Neural cell (in vitro differentiated cells): ENCODE measurements around the gene CACNG6. TPM values are rescaled to one million over a fixed set of nuclear protein-coding genes. Genes with fewer than 3 reads are reported as not detected.

Experiments used
- H2AFZ ChIP-seq: fragments of 200-600, 300-800 bp; sonication (generic), shearing (Covaris generic); 2 replicates; pipeline ENCODE4 v1.6.0; 2014; ENCODE audit warnings: low read depth, mild to moderate bottlenecking, antibody characterized with exemption, low read length, moderate library complexity
- H3F3A ChIP-seq: fragments of 200-600 bp; shearing (Covaris generic); 2 replicates; pipeline ENCODE4 v1.6.1; 2016; ENCODE audit warnings: mild to moderate bottlenecking, moderate library complexity, mixed read lengths, antibody characterized with exemption, low read length; ENCODE audit not compliant: insufficient read depth, poor library complexity, severe bottlenecking
- H3K27ac ChIP-seq: fragments of 200-600, 300-800 bp; sonication (generic), shearing (Covaris generic); 2 replicates; pipeline ENCODE4 v1.5.1; 2014; ENCODE audit warnings: mild to moderate bottlenecking, low read length, moderate library complexity
- H3K27me3 ChIP-seq: fragments of 300-800, 200-600 bp; sonication (generic), shearing (Covaris generic); 2 replicates; pipeline ENCODE4 v1.6.0; 2014; ENCODE audit warnings: mild to moderate bottlenecking, low read depth, low read length, moderate library complexity; ENCODE audit not compliant: insufficient read depth
- H3K36me3 ChIP-seq: fragments of 300-800, 200-600 bp; sonication (generic), shearing (Covaris generic); 2 replicates; pipeline ENCODE4 v1.5.1; 2014; ENCODE audit warnings: mild to moderate bottlenecking, antibody characterized with exemption, low read length, moderate library complexity; ENCODE audit not compliant: insufficient read depth
- H3K4me2 ChIP-seq: fragments of 300-800, 200-600 bp; sonication (generic), shearing (Covaris generic); 2 replicates; pipeline ENCODE4 v1.6.0; 2014; ENCODE audit warnings: mild to moderate bottlenecking, low read length
- H3K4me3 ChIP-seq: fragments of 300-800, 200-600 bp; sonication (generic), shearing (Covaris generic); 2 replicates; pipeline ENCODE4 v1.5.1; 2014; ENCODE audit warnings: mild to moderate bottlenecking, low read length, moderate library complexity
- H3K79me2 ChIP-seq: fragments of 200-600 bp; shearing (Covaris generic); replicated peaks from 2 replicates; pipeline ENCODE4 v1.6.0; 2014; ENCODE audit warnings: mild to moderate bottlenecking, low read length, moderate library complexity; ENCODE audit not compliant: insufficient read depth
- H3K9ac ChIP-seq: fragments of 300-800, 200-600 bp; sonication (generic), shearing (Covaris generic); 2 replicates; pipeline ENCODE4 v1.6.1; 2016; ENCODE audit warnings: mild to moderate bottlenecking, low read length, mixed read lengths
- H3K9me2 ChIP-seq: fragments of 200-600 bp; shearing (Covaris generic); 2 replicates; pipeline ENCODE4 v1.6.1; 2016; ENCODE audit warnings: mild to moderate bottlenecking, low read length, mixed read lengths; ENCODE audit not compliant: insufficient read depth
- H3K9me3 ChIP-seq: fragments of 200-600, 300-800 bp; sonication (generic), shearing (Covaris generic); 2 replicates; pipeline ENCODE4 v1.6.1; 2016; ENCODE audit warnings: mild to moderate bottlenecking, mixed run types, low read length, moderate library complexity, mixed read lengths
- H4K20me1 ChIP-seq: fragments of 200-600 bp; shearing (Covaris generic); 2 replicates; pipeline ENCODE4 v1.6.1; 2016; ENCODE audit warnings: mild to moderate bottlenecking, mixed run types; ENCODE audit not compliant: insufficient read depth
- CTCF ChIP-seq: fragments of 450-650 bp; IDR thresholded peaks from 2 replicates; pipeline ENCODE4 v1.5.1; 2014; ENCODE audit warnings: antibody characterized with exemption, mild to moderate bottlenecking, moderate library complexity; ENCODE audit not compliant: poor library complexity, severe bottlenecking
- EP300 ChIP-seq: fragments of 450-650 bp; conservative IDR thresholded peaks from 2 replicates; pipeline ENCODE4 v1.6.1; 2014; ENCODE audit warnings: antibody characterized with exemption, mild to moderate bottlenecking, moderate library complexity; ENCODE audit not compliant: poor library complexity, severe bottlenecking
- EZH2 ChIP-seq: fragments of 200-600, 300-800 bp; shearing (Covaris generic), sonication (generic); IDR thresholded peaks from 2 replicates; pipeline ENCODE4 v1.6.1; 2014; ENCODE audit warnings: antibody characterized with exemption, low read length, borderline replicate concordance, mild to moderate bottlenecking; ENCODE audit not compliant: insufficient read depth, poor library complexity, severe bottlenecking
- MXI1 ChIP-seq: fragments of 450-650 bp; conservative IDR thresholded peaks from 2 replicates; pipeline ENCODE4 v1.6.1; 2014; ENCODE audit warnings: antibody characterized with exemption, mild to moderate bottlenecking; ENCODE audit not compliant: poor library complexity, severe bottlenecking
- POLR2AphosphoS5 ChIP-seq: IDR thresholded peaks from 2 replicates; pipeline ENCODE4 v1.6.1; 2012
- RAD21 ChIP-seq: fragments of 450-650 bp; conservative IDR thresholded peaks from 2 replicates; pipeline ENCODE4 v1.6.1; 2014; ENCODE audit warnings: antibody characterized with exemption, mild to moderate bottlenecking, moderate library complexity
- REST ChIP-seq: IDR thresholded peaks from 2 replicates; pipeline ENCODE4 v1.6.1; 2012; ENCODE audit warnings: borderline replicate concordance
- SMC3 ChIP-seq: fragments of 450-650 bp; conservative IDR thresholded peaks from 2 replicates; pipeline ENCODE4 v1.6.1; 2014; ENCODE audit warnings: antibody characterized with exemption, mild to moderate bottlenecking, moderate library complexity; ENCODE audit not compliant: poor library complexity
- TAF1 ChIP-seq: IDR thresholded peaks from 2 replicates; pipeline ENCODE4 v1.6.1; 2012; ENCODE audit warnings: low read depth
- polyA plus RNA-seq: library from polyadenylated mRNA; depleted of rRNA; stranded (reverse); fragments of >200 nt; gene quantifications from 2 replicates; pipeline ENCODE4 v1.2.3, GENCODE V29; 2014

The CACNG6 gene
- polyA plus RNA-seq, 1 donor from 2014 or later, result 0.28 TPM

- Histone ChIP-seq H2AFZ (no peak overlapping the region), H3K79me2 (no peaks in the 10 kb centered on the region), H3K27ac (no peak overlapping the region), H3K9ac (no peak overlapping the region), H3K9me2 (no peaks in the 10 kb centered on the region), H4K20me1 (no peaks in the 10 kb centered on the region), H3F3A (no peaks in the 10 kb centered on the region), H3K4me2 (no peak overlapping the region), H3K27me3 (no peaks in the 10 kb centered on the region), H3K9me3 (no peaks in the 10 kb centered on the region), H3K4me3 (no peak overlapping the region), H3K36me3 (no peaks in the 10 kb centered on the region)
- TF ChIP-seq SMC3 (no peak), MXI1 (no peak), TAF1 (no peak), EZH2 (no peak), RAD21 (no peak), REST (no peak), CTCF (no peak), EP300 (no peak), POLR2AphosphoS5 (no peak)
These were observed 54.3 kb downstream of the CACNG6 start for GRCh38 chr19:54045771-54046170.

GRCh38 chr19:54047616-54048015, 56.2 kb downstream of the CACNG6 start:
- Histone ChIP-seq H2AFZ (no peak overlapping the region), H4K20me1 (no peaks in the 10 kb centered on the region), H3K27ac (no peak overlapping the region), H3K79me2 (no peaks in the 10 kb centered on the region), H3K4me3 (no peak overlapping the region), H3K4me2 (no peak overlapping the region), H3K9me3 (no peaks in the 10 kb centered on the region), H3K36me3 (no peaks in the 10 kb centered on the region), H3F3A (no peaks in the 10 kb centered on the region), H3K9ac (no peak overlapping the region), H3K27me3 (no peaks in the 10 kb centered on the region), H3K9me2 (no peaks in the 10 kb centered on the region)
- TF ChIP-seq MXI1, result no peak
- no peak for TF ChIP-seq EZH2
- TF ChIP-seq REST, result no peak
- no peak for TF ChIP-seq CTCF
- TF ChIP-seq RAD21, result no peak
- no peak for TF ChIP-seq POLR2AphosphoS5
- TF ChIP-seq EP300, result no peak
- no peak for TF ChIP-seq SMC3
- TF ChIP-seq TAF1, result no peak
